IPS-15b (cell line): ENCODE data around the gene DENND1A.

Source experiments
- H3K27me3 ChIP-seq: one replicate; pipeline ENCODE4 v1.6.1; 2013; ENCODE audit warnings: low read length; ENCODE audit not compliant: control insufficient read depth, insufficient read depth
- H3K36me3 ChIP-seq: one replicate; pipeline ENCODE4 v1.6.1; 2013; ENCODE audit warnings: low read length; ENCODE audit not compliant: control insufficient read depth, insufficient read depth
- H3K4me1 ChIP-seq: one replicate; pipeline ENCODE4 v1.6.1; 2013; ENCODE audit warnings: mild to moderate bottlenecking, low read length; ENCODE audit not compliant: control insufficient read depth, insufficient read depth
- H3K4me3 ChIP-seq: one replicate; pipeline ENCODE4 v1.5.1; 2013; ENCODE audit warnings: low read depth, low read length
- H3K9ac ChIP-seq: one replicate; pipeline ENCODE4 v1.6.1; 2013; ENCODE audit warnings: low read depth, mild to moderate bottlenecking, low read length
- H3K9me3 ChIP-seq: one replicate; pipeline ENCODE4 v1.6.1; 2013; ENCODE audit warnings: mild to moderate bottlenecking, low read length; ENCODE audit not compliant: control insufficient read depth, insufficient read depth

DENND1A gene

GRCh38 chr9:123682746-123683145, 247.2 kb downstream of the DENND1A start:
- H3K36me3 ChIP-seq, result no peaks in the 10 kb centered on the region
- no peaks in the 10 kb centered on the region for H3K9me3 ChIP-seq
- H3K27me3 ChIP-seq, result no peaks in the 10 kb centered on the region
- H3K4me1 ChIP-seq, result no peaks in the 10 kb centered on the region
- no peak overlapping the region for H3K4me3 ChIP-seq
- no peak overlapping the region for H3K9ac ChIP-seq

DNA sequence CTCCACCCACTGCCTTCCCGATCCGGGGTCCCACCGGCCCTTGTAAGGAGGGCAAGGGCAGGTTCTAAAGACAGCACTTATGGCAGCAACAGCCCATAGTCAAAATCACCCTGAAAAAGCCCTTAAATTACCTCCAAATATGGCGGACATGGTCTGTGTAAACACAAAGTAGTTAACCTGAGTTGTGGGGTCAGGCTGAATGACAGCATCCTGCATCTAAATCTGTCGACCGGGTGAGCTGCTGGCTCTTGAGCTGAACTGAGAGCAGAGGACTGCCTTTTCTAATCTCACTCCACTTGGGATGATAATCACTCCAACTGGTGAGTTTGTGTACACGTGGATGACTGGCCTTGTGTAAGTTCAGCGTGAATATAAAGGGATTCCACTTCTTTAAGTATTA, 249.6 kb downstream of the DENND1A start:
- Histone ChIP-seq H3K36me3 (no peaks in the 10 kb centered on the region), H3K4me1 (no peaks in the 10 kb centered on the region), H3K27me3 (no peaks in the 10 kb centered on the region), H3K9ac (no peak overlapping the region), H3K4me3 (no peak overlapping the region), H3K9me3 (no peaks in the 10 kb centered on the region)

DNA sequence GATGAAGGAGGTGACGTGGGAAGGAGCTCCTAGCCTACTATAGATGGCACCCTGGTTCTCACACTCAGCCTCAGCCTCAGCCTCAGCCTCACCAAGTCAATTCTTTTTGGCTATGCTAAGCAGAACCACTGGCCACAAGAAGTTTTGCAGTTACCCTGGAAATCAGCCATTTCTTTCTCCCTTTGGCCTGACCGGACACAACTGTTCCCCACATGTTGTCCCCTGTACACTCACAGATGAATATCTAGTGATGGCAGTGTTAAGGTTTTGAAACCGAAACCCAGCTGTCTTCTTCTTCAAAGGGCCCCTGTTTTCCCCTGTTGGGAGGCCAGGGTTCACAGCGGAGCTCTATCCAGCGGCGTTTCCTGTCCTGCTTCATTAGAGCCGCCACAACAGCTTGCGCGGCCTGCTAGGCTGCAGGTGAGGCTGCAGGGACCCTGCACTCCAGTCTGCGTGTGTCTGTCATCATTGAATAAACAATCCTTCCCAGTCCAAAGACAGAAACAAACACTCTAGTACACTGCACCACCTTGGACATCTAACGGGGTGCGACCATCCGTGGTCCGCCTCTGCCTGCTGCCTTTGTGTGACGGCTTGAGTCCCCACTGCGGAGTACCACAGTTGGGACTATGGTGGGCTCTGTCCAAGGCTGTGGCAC, 250.5 kb downstream of the DENND1A start:
- Histone ChIP-seq H3K4me1 (no peaks in the 10 kb centered on the region), H3K36me3 (no peaks in the 10 kb centered on the region), H3K4me3 (no peak overlapping the region), H3K9ac (no peak overlapping the region), H3K27me3 (no peaks in the 10 kb centered on the region), H3K9me3 (no peaks in the 10 kb centered on the region)

DNA sequence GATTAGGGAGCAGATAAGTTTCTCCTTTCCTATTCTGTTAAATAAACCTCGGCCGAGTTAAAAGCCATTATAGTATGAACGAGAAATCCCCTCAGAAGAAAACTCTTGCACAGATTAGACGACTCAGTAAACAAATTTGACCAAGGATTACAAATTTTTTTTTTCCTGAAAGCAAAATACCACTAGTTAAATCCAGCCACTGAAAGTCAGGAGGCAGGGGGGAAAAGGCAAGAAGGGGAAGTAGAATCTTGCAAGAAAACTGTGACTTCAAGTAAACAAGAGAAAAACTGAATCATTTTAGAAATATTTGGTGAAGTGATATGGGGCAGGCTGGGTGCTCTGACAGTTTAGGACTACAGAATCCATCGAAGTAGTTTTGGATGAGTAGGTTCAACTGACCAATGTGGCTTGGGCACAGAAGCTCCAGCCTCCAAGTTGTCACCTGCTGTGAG, 251.0 kb downstream of the DENND1A start:
- Histone ChIP-seq H3K36me3 (no peaks in the 10 kb centered on the region), H3K9ac (no peak overlapping the region), H3K4me1 (no peaks in the 10 kb centered on the region), H3K4me3 (no peak overlapping the region), H3K9me3 (no peaks in the 10 kb centered on the region), H3K27me3 (no peaks in the 10 kb centered on the region)

DNA sequence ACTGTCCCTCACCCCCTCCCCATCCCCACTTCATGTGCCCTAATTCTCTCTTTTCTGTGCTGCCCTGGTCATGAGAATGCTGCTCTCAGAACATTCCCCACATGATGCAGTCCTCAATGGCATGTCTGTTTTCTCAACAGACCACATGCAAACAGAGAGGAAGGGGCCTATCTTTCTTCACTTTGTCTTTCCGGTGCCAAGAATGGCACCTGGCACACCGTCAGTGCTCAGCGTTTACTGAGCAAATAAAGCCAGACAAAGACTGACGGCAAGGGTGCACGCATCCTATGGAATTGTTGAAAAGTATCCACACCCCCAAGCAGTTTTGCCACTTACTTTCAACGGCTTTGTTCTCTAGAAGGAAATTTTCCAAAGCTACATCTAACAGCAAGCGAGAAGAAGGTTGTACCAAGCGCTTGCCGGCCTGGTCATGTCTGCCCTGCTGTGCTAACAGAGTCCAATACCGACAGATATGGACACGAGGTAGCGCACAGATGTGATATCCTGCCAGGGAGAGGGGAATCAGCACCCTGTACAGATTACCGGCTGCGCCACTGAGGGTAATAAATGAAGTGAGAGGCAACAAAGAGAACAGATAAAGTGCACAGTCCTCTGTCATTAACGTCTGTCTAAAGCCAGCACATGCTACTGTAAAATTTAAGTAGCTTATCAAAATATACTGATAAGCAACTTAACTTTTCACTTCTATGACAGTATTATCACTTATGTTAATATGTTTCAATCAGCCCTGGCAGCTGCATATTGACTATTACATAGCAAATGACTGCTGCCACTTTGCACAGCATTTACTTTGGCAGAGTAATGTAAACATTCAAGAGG, 251.7 kb downstream of the DENND1A start:
- no peaks in the 10 kb centered on the region for H3K9me3 ChIP-seq
- no peaks in the 10 kb centered on the region for H3K27me3 ChIP-seq
- H3K4me3 ChIP-seq, result no peak overlapping the region
- no peak overlapping the region for H3K9ac ChIP-seq
- no peaks in the 10 kb centered on the region for H3K36me3 ChIP-seq
- no peaks in the 10 kb centered on the region for H3K4me1 ChIP-seq

- Histone ChIP-seq H3K9me3 (no peaks in the 10 kb centered on the region), H3K36me3 (no peaks in the 10 kb centered on the region), H3K4me3 (no peak overlapping the region), H3K4me1 (no peaks in the 10 kb centered on the region), H3K9ac (no peak overlapping the region), H3K27me3 (no peaks in the 10 kb centered on the region)
Observed at GRCh38 chr9:123676869-123677268, 253.1 kb downstream of the DENND1A start.

GRCh38 chr9:123669346-123669745, 260.6 kb downstream of the DENND1A start:
- no peaks in the 10 kb centered on the region for H3K27me3 ChIP-seq
- H3K36me3 ChIP-seq, result no peaks in the 10 kb centered on the region
- H3K4me1 ChIP-seq, result no peaks in the 10 kb centered on the region
- H3K4me3 ChIP-seq, result no peak overlapping the region
- no peak overlapping the region for H3K9ac ChIP-seq
- no peaks in the 10 kb centered on the region for H3K9me3 ChIP-seq

- no peak overlapping the region for H3K4me3 ChIP-seq
- H3K9me3 ChIP-seq, result no peaks in the 10 kb centered on the region
- no peaks in the 10 kb centered on the region for H3K36me3 ChIP-seq
- H3K27me3 ChIP-seq, result no peaks in the 10 kb centered on the region
- H3K9ac ChIP-seq, result no peak overlapping the region
- no peaks in the 10 kb centered on the region for H3K4me1 ChIP-seq
Observed at GRCh38 chr9:123663529-123663928, 266.4 kb downstream of the DENND1A start.

DNA sequence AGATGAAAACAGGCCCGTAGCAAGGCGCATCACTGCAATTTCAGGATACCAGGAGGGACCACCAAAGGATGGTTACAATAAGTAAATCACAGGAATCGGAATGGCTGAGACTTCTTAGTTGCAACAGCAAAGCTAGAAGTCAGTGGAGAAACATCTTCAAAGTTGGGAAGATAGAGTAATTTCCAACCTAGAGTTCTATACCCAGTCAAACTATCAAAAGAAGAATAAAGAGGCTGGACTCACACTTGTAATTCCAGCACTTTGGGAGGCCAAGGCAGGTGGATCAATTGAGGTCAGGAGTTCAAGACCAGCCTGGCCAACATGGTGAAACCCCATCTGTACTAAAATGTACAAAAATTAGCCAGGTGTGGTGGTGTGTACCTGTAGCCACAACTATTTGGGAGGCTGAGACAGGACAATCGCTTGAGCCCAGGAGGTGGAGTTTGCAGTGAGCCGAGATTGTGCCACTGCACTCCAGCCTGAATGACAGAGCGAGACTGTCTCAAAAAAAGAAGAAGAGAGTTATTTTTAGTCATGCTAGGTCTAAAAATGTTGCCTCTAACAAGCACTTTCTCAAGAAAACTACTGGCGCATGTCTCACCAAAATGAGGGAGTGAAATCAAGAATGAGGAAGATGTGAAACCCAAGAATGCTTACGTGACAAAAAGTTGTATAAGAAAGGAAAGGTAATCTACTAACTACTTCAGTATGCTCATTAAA, 267.7 kb downstream of the DENND1A start:
- H3K4me1 ChIP-seq, result peaks cover 8% of the 10 kb centered on the region
- H3K36me3 ChIP-seq, result no peaks in the 10 kb centered on the region
- no peak overlapping the region for H3K9ac ChIP-seq
- no peaks in the 10 kb centered on the region for H3K27me3 ChIP-seq
- H3K9me3 ChIP-seq, result no peaks in the 10 kb centered on the region
- no peak overlapping the region for H3K4me3 ChIP-seq

GRCh38 chr9:123660691-123661466, 269.0 kb downstream of the DENND1A start:
- H3K4me3 ChIP-seq, result no peak overlapping the region
- no peaks in the 10 kb centered on the region for H3K9me3 ChIP-seq
- no peaks in the 10 kb centered on the region for H3K36me3 ChIP-seq
- peaks cover 13% of the 10 kb centered on the region for H3K4me1 ChIP-seq
- no peak overlapping the region for H3K9ac ChIP-seq
- no peaks in the 10 kb centered on the region for H3K27me3 ChIP-seq

- Histone ChIP-seq H3K4me3 (no peak overlapping the region), H3K9me3 (no peaks in the 10 kb centered on the region), H3K9ac (no peak overlapping the region), H3K36me3 (no peaks in the 10 kb centered on the region), H3K4me1 (peaks cover 13% of the 10 kb centered on the region), H3K27me3 (no peaks in the 10 kb centered on the region)
Observed at GRCh38 chr9:123659358-123659757, 270.6 kb downstream of the DENND1A start.
